Type B pancreatic cell (in vitro differentiated cells): ENCODE measurements around the gene ANKUB1. TPM values are rescaled to one million over a fixed set of nuclear protein-coding genes. Genes with fewer than 3 reads are reported as not detected.
A peak's percentile ranks its signal among the peaks of the same experiment; 100 is the strongest.

Source experiments
- DNase-seq: peaks from one replicate; pipeline ENCODE4 v3.0.0; 2021; ENCODE audit warnings: mixed read lengths; ENCODE audit not compliant: unreplicated experiment; ENCODE audit errors: extremely low spot score
- H3K27ac Mint-ChIP-seq: 2 replicates; pipeline ENCODE4 v1.8.0; 2021; ENCODE audit warnings: mild to moderate bottlenecking, mixed read lengths
- H3K27me3 Mint-ChIP-seq: 2 replicates; pipeline ENCODE4 v1.8.0; 2021; ENCODE audit warnings: mixed read lengths
- H3K36me3 Mint-ChIP-seq: 2 replicates; pipeline ENCODE4 v1.8.0; 2021; ENCODE audit warnings: mixed read lengths
- H3K4me1 Mint-ChIP-seq: one replicate; pipeline ENCODE4 v1.8.0; 2021; ENCODE audit warnings: mixed read lengths; ENCODE audit not compliant: unreplicated experiment
- H3K4me3 Mint-ChIP-seq: 2 replicates; pipeline ENCODE4 v1.8.0; 2021; ENCODE audit warnings: mild to moderate bottlenecking, mixed read lengths
- H3K9me3 Mint-ChIP-seq: 2 replicates; pipeline ENCODE4 v1.8.0; 2021; ENCODE audit warnings: mixed read lengths
- total RNA-seq: library from RNA; stranded (reverse); gene quantifications from 2 replicates; pipeline ENCODE4 v1.2.1, GENCODE V29; 2021; ENCODE audit warnings: low replicate concordance
- TF ChIP-seq, protein P1 (sequence below): fragments of 200-600 bp; sonication (generic); conservative IDR thresholded peaks from 2 replicates; pipeline ENCODE4 v1.5.0; 2021; ENCODE audit warnings: antibody characterized with exemption, mild to moderate bottlenecking

The ANKUB1 gene
- total RNA-seq, 1 donor from 2014 or later, result 0.82 TPM

DNA sequence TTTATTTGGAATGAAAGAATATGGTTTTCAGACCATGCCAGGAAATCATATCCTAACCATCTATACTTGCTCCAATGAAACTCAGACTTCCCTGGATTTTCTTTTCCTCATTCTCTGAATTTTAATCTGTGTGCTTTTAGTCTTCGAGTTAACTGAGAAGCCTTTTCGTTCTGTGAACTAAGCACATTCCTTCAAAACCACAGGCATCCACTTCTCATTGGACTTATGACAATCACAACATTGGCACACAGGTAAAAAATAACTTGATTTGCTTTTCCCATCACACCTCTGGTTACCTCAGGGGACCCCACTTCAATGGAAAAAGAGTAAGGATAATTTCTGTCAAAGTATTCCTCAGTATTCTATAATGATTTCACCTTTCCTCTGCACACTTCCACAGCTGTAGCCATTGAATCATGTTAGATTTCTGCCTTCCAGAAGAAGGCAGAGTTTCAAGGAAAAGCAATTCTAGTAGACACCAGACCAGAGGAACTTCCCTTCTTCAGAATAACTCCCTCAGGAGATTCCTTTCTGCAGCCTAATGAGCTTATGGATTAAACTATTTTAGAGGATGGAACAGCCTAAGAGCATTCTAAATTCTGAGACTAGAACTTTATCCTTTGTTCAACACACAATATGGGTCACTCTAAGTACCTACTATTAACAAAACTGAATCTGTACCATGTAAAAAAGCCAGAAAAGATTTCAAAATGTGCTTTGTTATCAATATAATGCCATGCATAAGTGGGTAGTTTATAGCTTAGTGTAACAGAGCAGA is 56.0 kb downstream of the ANKUB1 start:
- DNase-seq, result no peak

DNA sequence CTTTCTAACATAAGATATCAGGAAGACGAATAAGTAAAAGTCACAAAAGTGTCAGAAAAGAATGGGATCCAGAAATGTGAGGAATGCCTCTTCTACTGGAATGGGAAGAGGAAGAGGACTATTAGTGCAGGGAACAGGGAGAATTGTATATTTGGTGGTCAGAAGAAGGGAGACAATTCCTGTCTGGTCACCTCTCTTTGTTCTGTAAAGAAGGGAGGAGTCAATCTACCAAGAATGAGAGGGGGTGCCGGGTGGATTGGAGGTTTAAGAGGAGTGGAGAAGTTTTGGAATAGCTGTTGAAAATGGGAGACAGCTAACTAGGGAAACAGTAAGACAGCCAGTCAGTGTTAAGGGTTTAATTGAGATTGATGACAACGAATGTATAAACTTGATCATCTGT is 60.1 kb downstream of the ANKUB1 start:
- Mint-ChIP-seq H3K36me3 (no peaks in the 10 kb centered on the region), H3K27ac (no peak overlapping the region), H3K4me3 (no peak overlapping the region), H3K27me3 (no peaks in the 10 kb centered on the region), H3K4me1 (peaks cover 7% of the 10 kb centered on the region), H3K9me3 (no peaks in the 10 kb centered on the region)
- TF ChIP-seq, protein P1, sequence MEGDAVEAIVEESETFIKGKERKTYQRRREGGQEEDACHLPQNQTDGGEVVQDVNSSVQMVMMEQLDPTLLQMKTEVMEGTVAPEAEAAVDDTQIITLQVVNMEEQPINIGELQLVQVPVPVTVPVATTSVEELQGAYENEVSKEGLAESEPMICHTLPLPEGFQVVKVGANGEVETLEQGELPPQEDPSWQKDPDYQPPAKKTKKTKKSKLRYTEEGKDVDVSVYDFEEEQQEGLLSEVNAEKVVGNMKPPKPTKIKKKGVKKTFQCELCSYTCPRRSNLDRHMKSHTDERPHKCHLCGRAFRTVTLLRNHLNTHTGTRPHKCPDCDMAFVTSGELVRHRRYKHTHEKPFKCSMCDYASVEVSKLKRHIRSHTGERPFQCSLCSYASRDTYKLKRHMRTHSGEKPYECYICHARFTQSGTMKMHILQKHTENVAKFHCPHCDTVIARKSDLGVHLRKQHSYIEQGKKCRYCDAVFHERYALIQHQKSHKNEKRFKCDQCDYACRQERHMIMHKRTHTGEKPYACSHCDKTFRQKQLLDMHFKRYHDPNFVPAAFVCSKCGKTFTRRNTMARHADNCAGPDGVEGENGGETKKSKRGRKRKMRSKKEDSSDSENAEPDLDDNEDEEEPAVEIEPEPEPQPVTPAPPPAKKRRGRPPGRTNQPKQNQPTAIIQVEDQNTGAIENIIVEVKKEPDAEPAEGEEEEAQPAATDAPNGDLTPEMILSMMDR, result no peak
- no peak for DNase-seq

More for the DNA sequence above, 56.0 kb downstream of the ANKUB1 start:
- H3K36me3 Mint-ChIP-seq, result peaks cover 8% of the 10 kb centered on the region
- peak overlapping the region; percentile 79 for H3K27ac Mint-ChIP-seq
- H3K4me3 Mint-ChIP-seq, result no peak overlapping the region
- H3K27me3 Mint-ChIP-seq, result no peaks in the 10 kb centered on the region
- H3K4me1 Mint-ChIP-seq, result peaks cover 7% of the 10 kb centered on the region
- TF ChIP-seq, protein P1, result no peak
- no peaks in the 10 kb centered on the region for H3K9me3 Mint-ChIP-seq

DNA sequence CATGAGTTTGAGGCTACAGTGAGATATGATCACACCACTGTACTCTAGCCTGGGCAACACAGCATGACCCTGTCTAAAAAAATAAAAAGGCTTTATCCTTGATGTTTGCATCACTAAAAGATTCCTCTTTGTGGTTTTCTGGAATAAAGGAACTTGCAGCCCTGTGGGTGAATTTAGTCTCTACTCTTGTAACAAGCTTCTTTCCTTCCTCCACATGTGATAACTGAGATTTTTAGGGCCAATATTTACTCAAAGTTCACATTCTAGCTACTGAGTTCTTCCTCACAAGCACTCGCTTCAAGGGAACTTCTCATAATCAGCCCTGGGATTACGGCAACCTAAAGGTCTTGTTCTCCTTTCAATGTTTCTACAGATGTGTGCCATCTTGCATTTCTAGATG is 64.7 kb downstream of the ANKUB1 start:
- no peak overlapping the region for H3K4me3 Mint-ChIP-seq
- no peaks in the 10 kb centered on the region for H3K36me3 Mint-ChIP-seq
- TF ChIP-seq, protein P1, result no peak
- peaks cover 1% of the 10 kb centered on the region for H3K9me3 Mint-ChIP-seq
- DNase-seq, result no peak
- no peaks in the 10 kb centered on the region for H3K27me3 Mint-ChIP-seq
- no peak overlapping the region for H3K27ac Mint-ChIP-seq
- H3K4me1 Mint-ChIP-seq, result no peaks in the 10 kb centered on the region

DNA sequence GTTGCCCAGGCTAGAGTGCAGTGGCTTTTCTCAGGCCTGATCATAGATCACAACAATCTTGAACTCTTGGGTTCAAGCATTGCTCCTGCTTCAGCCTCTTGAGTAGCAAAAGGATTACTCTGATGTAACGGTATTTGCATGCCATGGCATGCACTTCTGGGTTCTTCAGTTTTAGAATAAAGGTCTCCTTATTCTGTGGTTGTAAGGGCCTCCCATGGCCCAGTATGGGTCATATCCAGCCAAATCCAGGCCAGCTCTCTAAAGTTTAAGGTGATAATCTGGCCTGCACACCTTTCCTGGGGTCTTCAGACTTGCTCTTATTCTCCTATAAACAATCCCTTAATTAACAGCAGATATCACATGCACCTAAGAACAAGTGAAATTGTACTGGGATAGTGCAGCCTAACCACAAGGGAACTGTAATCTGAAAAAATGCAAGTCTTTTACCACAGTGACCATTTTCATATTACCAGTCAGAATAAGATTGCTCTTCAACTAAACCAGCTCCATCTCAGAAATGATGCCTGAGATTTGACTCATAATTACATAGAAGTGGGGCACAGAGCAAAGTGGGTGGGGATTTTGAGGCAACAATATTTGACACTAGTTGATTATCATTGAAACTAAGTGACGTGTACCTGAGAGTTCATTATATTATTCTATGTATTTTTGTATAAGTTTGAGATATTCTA is 65.5 kb downstream of the ANKUB1 start:
- TF ChIP-seq, protein P1, result no peak
- Mint-ChIP-seq H3K36me3 (no peaks in the 10 kb centered on the region), H3K4me3 (no peak overlapping the region), H3K4me1 (no peaks in the 10 kb centered on the region), H3K9me3 (peaks cover 4% of the 10 kb centered on the region), H3K27me3 (no peaks in the 10 kb centered on the region), H3K27ac (no peak overlapping the region)
- DNase-seq, result no peak

DNA sequence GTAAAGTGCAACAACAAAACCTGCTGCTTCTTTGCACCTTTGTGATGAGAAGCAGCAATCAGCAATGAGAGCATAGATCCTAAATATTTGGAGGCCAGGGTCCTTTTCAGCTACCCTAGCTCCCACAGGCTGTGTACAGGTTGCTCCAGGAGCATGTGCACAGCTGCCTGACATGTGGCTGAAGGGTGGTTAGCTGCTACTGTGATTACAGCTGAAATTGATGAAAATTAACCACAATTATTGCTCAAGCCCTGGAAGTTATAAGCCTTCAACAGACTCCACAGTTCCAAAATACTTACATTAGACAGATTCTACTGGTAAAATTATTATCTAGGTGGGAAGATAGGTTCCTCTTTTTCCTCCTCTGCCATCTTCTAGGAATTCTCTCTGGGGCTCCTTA is 68.6 kb downstream of the ANKUB1 start:
- Mint-ChIP-seq H3K4me3 (no peak overlapping the region), H3K27ac (no peak overlapping the region)

More for the DNA sequence above, 68.6 kb downstream of the ANKUB1 start:
- no peak for DNase-seq
- H3K9me3 Mint-ChIP-seq, result peaks cover 8% of the 10 kb centered on the region
- H3K36me3 Mint-ChIP-seq, result no peaks in the 10 kb centered on the region
- no peaks in the 10 kb centered on the region for H3K27me3 Mint-ChIP-seq
- H3K4me1 Mint-ChIP-seq, result no peaks in the 10 kb centered on the region
- TF ChIP-seq, protein P1, result no peak
